ENCODE data around the gene PSMA2.

Gene PSMA2

DNA sequence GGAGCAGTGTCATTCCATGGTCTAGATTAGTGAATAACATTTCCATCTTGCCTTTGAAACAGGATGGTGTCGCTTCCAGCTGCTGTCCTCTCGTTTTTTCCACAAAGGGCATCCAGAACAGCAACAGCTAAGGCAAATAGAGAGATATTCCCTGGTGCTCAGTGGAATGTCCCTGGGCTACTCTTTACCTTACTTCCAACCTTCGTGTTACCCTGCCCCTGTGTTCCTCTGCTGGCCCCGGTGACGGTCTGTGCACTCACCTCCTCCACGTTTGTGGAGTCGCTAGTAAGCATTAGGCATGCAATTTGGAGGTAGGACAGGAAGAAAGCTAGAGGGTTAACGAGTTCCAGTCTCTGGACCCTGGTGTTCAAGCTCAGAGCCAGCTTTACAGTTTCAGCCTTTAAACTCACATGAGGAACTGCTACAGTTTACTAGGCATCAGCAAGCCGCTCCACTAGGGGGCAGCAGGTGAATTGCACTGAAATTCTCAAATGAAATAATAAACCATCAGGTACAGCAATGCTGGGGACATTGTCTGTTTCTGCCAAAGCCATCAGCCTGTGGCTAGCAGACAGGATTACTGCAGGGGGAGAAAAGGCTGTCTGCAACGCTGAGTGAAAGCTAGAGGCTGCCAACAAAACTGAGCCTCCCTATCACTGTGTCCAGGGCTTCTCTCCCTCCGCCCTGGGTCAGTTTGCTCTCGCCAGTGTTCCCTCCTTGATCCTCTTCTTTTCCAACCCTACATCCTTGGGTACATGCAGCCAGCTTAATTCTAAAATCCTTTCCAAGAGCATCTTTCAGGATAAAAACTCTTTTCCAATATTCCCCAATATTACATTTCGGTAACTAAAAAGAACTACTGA lies 9.2 kb upstream of the PSMA2 start:
- peak; percentile 27 to 46 for DNase-seq (ENCODE audit: low read depth in 2 of 2)

GRCh38 chr7:42939457-42940240 lies 7.7 kb upstream of the PSMA2 start:
- DNase-seq (ENCODE audit: low read depth in 2 of 2), result no peak

- DNase-seq (ENCODE audit: low read depth in 2 of 2), result no peak
Measured at GRCh38 chr7:42935861-42936260, 3.9 kb upstream of the PSMA2 start.

DNA sequence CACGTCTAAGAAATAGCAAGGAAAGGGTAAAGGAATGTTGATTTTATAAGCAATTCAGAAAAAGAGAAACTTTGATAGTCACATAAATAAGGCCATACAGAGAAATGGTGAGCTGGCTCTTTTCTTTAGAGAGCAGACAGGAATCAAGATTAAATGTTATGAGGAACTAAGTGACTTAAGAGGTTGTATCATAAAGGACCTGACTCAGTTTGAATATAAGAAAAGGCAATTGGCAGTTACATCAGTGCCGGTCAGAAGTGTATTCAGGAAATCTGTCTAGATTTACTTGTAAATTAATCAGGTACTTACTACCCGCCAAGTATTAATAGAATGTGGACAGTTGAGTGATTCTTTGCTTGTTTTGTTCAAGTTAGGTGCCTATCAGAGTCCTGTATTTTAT lies 2.3 kb upstream of the PSMA2 start:
- no peak for DNase-seq (ENCODE audit: low read depth in 2 of 2)

- no peak for DNase-seq (ENCODE audit: low read depth in 2 of 2)
Measured at GRCh38 chr7:42932811-42933591, 1.0 kb upstream of the PSMA2 start.

DNA sequence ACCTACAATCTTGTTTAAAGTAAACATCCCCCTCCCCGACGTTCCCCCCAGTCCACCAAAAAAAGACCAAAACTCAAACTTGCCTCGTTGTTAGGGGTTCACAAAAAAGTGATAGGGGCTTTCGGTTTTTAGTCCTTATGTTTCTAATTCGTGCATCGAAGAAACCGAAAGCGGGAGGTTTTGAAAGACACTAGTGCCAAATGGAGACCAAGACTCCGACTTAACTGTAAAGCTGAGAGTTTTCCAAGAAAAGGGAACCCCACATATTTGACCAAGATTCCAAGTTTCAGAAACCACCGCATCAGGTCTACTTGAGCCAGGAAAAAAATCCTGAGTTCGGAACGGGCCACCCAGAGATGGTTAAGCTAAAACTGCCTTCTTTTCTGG lies 534 bp downstream of the PSMA2 start:
- no peak for DNase-seq (ENCODE audit: low read depth in 2 of 2)

DNA sequence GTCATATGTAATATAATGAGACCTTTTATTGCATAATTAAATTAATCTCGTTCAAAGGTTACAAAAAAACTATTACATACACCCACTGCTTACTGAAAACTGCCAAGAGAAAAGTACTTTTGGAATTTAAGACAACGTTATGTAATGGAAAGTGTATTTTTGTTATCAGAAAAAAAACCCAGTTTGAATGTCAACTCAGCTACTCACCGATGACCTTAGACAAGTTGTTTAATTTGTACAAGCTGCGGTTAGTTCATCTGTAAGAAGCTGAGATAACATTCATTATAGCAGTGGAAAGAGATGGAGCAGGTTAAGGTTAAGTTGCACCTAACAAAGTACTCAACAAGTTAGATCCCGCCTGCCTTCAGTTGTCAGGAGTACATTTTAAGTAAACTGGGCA lies 1.1 kb downstream of the PSMA2 start:
- no peak for DNase-seq (ENCODE audit: low read depth in 2 of 2)

GRCh38 chr7:42929449-42929848 lies 2.5 kb downstream of the PSMA2 start:
- no peak for DNase-seq (ENCODE audit: low read depth in 2 of 2)

GRCh38 chr7:42928754-42929153 lies 3.2 kb downstream of the PSMA2 start:
- DNase-seq (ENCODE audit: low read depth in 2 of 2), result no peak

GRCh38 chr7:42926204-42926603 lies 5.8 kb downstream of the PSMA2 start:
- DNase-seq (ENCODE audit: low read depth in 2 of 2), result no peak

GRCh38 chr7:42925630-42926029 lies 6.3 kb downstream of the PSMA2 start:
- no peak for DNase-seq (ENCODE audit: low read depth in 2 of 2)

GRCh38 chr7:42924223-42924838 lies 7.6 kb downstream of the PSMA2 start:
- DNase-seq (ENCODE audit: low read depth in 2 of 2), result no peak

DNA sequence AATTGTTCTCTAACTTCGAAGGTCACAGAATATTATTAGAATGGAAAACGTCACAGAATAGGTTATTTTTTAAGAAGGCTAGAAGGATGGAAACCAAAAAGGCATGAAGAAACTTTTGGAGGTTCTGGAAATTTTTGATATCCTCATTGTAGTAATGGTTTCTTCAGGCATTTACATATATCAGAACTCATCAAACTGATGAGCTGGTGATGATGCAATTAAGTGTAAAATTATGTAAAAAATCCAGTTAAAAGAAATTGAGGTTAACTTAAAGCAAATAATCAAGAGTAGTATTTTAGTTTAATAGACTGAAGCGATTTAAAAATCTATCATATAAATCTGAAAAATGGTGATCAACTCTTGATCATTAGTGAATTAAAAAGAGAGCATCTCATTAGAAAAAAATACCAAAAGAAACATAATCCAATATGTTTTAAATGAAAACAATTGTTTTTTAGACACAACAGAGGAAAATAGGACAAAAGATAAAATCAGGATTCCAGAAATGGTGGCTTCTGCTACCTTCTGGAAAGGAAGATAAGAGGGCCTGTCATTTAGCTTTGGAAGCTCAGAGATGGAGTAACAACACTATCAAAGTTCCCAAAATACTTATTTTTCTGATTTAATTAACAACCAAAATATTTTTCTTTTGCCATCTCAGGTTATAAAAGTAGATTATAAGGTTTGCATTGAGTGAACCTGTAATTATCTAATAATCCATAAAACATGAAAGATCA lies 9.8 kb downstream of the PSMA2 start:
- no peak for DNase-seq (ENCODE audit: low read depth in 2 of 2)

DNA sequence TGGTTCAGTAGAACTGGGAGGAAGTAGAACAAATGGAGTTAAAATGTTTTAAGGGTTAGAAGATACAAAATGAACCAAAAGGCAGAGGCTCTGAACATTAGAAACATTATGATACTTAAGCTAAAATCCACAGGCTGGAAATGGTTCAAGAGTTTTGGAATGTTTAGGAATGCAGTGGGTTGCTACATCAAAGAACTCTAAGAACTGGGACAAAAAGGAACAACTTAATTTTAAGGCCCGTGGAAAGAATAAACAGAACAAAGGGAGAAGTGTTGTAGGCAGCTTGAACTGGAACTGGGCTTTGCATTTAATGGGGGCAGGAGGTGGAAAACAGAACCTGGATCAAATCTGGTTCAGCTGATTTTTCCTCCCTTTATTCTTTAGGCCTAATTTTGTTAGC lies 16.6 kb downstream of the PSMA2 start:
- no peak for DNase-seq (ENCODE audit: low read depth in 2 of 2)

DNA sequence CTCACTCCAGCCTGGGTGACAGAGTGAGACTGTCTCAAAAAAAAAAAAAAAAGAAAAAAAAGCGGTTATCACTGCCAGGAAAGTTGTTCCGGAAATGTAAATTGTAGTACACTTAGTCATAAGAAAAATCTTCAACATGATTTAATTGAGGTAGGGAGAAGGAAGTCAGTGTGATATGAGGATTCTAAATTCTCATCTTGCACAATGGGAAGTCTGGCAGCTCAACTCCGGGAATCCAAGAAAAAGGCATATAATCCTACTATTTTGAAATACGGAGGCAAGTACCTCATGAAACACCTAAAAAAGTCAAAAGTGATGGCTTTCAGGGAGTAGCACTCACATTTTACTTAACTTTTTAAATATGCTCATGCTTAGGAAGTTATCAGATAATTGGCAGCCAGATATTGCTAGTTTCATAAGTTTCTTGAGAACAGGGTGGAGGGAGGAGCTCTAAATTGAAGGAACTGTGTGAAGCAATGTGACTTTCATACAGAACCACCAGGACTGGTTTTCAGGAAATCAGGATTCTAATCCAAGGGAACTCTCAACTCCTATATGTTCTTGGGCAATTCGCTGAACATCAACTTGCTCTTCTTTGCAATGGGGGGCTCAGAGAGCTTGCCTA lies 17.4 kb downstream of the PSMA2 start:
- no peak for DNase-seq (ENCODE audit: low read depth in 2 of 2)

DNA sequence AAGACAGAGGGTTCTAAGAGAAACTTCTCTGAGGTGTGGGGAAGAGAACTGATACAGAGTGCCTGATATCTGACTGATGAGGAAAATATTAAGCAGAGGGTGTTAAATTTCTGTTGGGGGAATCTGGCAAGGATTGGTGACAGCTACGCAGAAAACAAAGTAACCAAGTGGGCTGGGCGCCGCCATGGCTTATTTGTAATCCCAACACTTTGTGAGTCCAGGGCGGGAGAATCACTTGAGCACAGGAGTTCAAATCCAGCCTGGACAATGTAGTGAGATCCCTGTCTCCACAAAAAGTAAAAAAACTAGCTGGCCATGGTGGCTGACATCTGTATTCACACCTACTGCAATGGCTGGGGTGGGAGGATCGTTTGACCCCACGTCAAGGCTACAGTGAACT lies 18.0 kb downstream of the PSMA2 start:
- no peak for DNase-seq (ENCODE audit: low read depth in 2 of 2)

GRCh38 chr7:42913591-42913990 lies 18.4 kb downstream of the PSMA2 start:
- DNase-seq (ENCODE audit: low read depth in 2 of 2), result no peak

GRCh38 chr7:42911454-42912447 lies 20.2 kb downstream of the PSMA2 start, which contains the start of gene C7orf25:
Gene C7orf25 (minus strand): TSS chr7:42912070. CDS start chr7:42910900, 1,170 bp downstream.
- peak; percentile 90 for DNase-seq (ENCODE audit: low read depth in 2 of 2)

DNA sequence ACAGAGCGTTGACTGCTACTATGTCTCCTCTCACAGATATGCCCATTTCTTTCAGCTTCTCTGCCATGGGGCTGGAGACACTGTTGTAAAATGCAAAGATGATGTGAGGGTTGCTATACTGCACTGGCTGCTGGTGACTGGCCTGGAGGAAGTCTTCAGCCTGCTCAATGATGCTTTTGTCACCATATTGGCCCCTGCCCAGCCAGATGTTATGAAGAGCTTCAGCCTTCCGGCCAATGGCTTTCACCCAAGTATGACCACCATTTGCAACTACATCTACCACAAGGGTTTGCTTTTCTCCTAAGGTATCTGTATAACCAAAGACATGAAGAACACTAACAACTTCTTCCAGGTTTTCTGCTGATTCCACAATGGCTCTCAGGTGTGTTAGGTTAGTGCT lies 21.7 kb downstream of the PSMA2 start:
- DNase-seq (ENCODE audit: low read depth in 2 of 2), result no peak
